ENCODE measurements around the gene GLIS1.

GRCh38 chr1:53600561-53600960 is 138.4 kb downstream of the GLIS1 start:
- TF ChIP-seq, protein P1, sequence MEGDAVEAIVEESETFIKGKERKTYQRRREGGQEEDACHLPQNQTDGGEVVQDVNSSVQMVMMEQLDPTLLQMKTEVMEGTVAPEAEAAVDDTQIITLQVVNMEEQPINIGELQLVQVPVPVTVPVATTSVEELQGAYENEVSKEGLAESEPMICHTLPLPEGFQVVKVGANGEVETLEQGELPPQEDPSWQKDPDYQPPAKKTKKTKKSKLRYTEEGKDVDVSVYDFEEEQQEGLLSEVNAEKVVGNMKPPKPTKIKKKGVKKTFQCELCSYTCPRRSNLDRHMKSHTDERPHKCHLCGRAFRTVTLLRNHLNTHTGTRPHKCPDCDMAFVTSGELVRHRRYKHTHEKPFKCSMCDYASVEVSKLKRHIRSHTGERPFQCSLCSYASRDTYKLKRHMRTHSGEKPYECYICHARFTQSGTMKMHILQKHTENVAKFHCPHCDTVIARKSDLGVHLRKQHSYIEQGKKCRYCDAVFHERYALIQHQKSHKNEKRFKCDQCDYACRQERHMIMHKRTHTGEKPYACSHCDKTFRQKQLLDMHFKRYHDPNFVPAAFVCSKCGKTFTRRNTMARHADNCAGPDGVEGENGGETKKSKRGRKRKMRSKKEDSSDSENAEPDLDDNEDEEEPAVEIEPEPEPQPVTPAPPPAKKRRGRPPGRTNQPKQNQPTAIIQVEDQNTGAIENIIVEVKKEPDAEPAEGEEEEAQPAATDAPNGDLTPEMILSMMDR (conservative IDR thresholded peaks at IDR 0.05): no peak
- TF ChIP-seq EZH2 (IDR thresholded peaks at IDR 0.05; ENCODE audit: low read depth): no peak

Measured in PC-9 (cell line).